H1 (cell line): ENCODE data around the gene NACAD. TPM values are rescaled to one million over a fixed set of nuclear protein-coding genes. Genes with fewer than 3 reads are reported as not detected.

ENCODE experiments used
- CTCF ChIA-PET: fragments of 300-600 bp; sonication (Branson Sonifier 250); formaldehyde crosslinking; loops from one replicate; lab custom pipeline; 2021; ENCODE audit not compliant: partially characterized antibody; lab: Charles Lee
- POLR2A ChIA-PET: fragments of 300-600 bp; sonication (Branson Sonifier 250); formaldehyde crosslinking; loops from one replicate; lab custom pipeline; 2021; ENCODE audit warnings: inconsistent platforms; ENCODE audit not compliant: partially characterized antibody; lab: Charles Lee
- DNase-seq, 2 experiments: peaks; one replicate each; pipeline versions ENCODE4 v3.0.0 to v3.0.0-alpha.2; 2010 to 2022; ENCODE audit warnings: low spot score in 2 of 2, low read depth in 1 of 2, mixed read lengths in 1 of 2
- FAIRE-seq: peaks from 2 replicates; lab custom pipeline; 2011; peaks lifted over from hg19 to GRCh38; lab: Jason Lieb, UNC
- H2AFZ ChIP-seq: 2 replicates; pipeline ENCODE4 v1.8.1; 2012; ENCODE audit warnings: low read length, inconsistent platforms
- H2AK5ac ChIP-seq: 2 replicates; pipeline ENCODE4 v1.6.1; 2013; ENCODE audit warnings: low read depth, low read length
- H2BK120ac ChIP-seq: replicated peaks from 2 replicates; pipeline ENCODE3; 2013; ENCODE audit warnings: low read depth, low read length, inconsistent platforms
- H2BK12ac ChIP-seq: 2 replicates; pipeline ENCODE4 v1.6.1; 2013; ENCODE audit warnings: low read depth, low read length
- H2BK15ac ChIP-seq: 2 replicates; pipeline ENCODE4 v1.6.1; 2013; ENCODE audit warnings: low read length
- H2BK20ac ChIP-seq: 2 replicates; pipeline ENCODE4 v1.6.1; 2013; ENCODE audit warnings: low read length
- H2BK5ac ChIP-seq: 2 replicates; pipeline ENCODE4 v1.6.1; 2013; ENCODE audit warnings: low read depth, low read length
- H3K14ac ChIP-seq: 2 replicates; pipeline ENCODE4 v1.6.1; 2013; ENCODE audit warnings: inconsistent platforms; ENCODE audit not compliant: insufficient read length
- H3K18ac ChIP-seq: 2 replicates; pipeline ENCODE4 v1.6.1; 2013; ENCODE audit warnings: low read length; ENCODE audit errors: extremely low read depth
- H3K23ac ChIP-seq: 2 replicates; pipeline ENCODE4 v1.6.1; 2013; ENCODE audit warnings: inconsistent platforms; ENCODE audit not compliant: insufficient read length
- H3K23me2 ChIP-seq: 2 replicates; pipeline ENCODE4 v1.6.1; 2013; ENCODE audit warnings: low read depth, low read length
- H3K27ac ChIP-seq: 2 replicates; pipeline ENCODE4 v1.6.1; 2011; ENCODE audit warnings: low read depth, low read length, inconsistent platforms
- H3K27me3 ChIP-seq, 4 experiments: replicated peaks in 1 of 4; 1 replicate in 1 of 4; 2 replicates in 3 of 4; pipeline versions ENCODE4 v1.6.1 to v1.8.1; 2011 to 2013; ENCODE audit warnings: low read length in 3 of 4, mild to moderate bottlenecking in 3 of 4, inconsistent platforms in 2 of 4, mixed read lengths in 2 of 4, moderate library complexity in 1 of 4; ENCODE audit not compliant: control insufficient read depth in 3 of 4, insufficient read depth in 3 of 4; ENCODE audit errors: extremely low read depth in 1 of 4
- H3K36me3 ChIP-seq, 4 experiments: 2 replicates each; pipeline versions ENCODE4 v1.6.1 to v1.8.1; 2011 to 2013; ENCODE audit warnings: mild to moderate bottlenecking in 4 of 4, low read length in 3 of 4, moderate library complexity in 2 of 4, control low read depth in 1 of 4, inconsistent platforms in 1 of 4; ENCODE audit not compliant: insufficient read depth in 4 of 4, control insufficient read depth in 2 of 4
- H3K4ac ChIP-seq: replicated peaks from 2 replicates; pipeline ENCODE3; 2013; ENCODE audit warnings: low read length, low read depth, mixed read lengths, inconsistent platforms; ENCODE audit not compliant: insufficient read length
- H3K4me1 ChIP-seq, 4 experiments: replicated peaks in 1 of 4; 1 replicate in 1 of 4; 2 replicates in 3 of 4; pipeline versions ENCODE4 v1.6.1 to v1.8.1; 2011 to 2013; ENCODE audit warnings: low read length in 3 of 4, inconsistent platforms in 2 of 4, mixed read lengths in 1 of 4; ENCODE audit not compliant: insufficient read depth in 4 of 4, control insufficient read depth in 3 of 4
- H3K4me2 ChIP-seq, 2 experiments: 2 replicates each; pipeline versions ENCODE4 v1.6.1 to v1.8.1; 2011 to 2013; ENCODE audit warnings: low read depth in 2 of 2, low read length in 2 of 2, control low read depth in 1 of 2, inconsistent platforms in 1 of 2, mild to moderate bottlenecking in 1 of 2; ENCODE audit not compliant: insufficient read depth in 1 of 2
- H3K4me3 ChIP-seq, 4 experiments: fragments of 200-600, 300-600 bp in 1 of 4; sonication (generic), shearing (Covaris generic), sonication (Bioruptor Twin) in 1 of 4; 2 replicates each; pipeline versions ENCODE4 v1.5.1 to v1.8.1; 2011 to 2016; ENCODE audit warnings: low read length in 4 of 4, low read depth in 3 of 4, control low read depth in 2 of 4, inconsistent platforms in 2 of 4, mild to moderate bottlenecking in 2 of 4, mixed read lengths in 1 of 4, moderate library complexity in 1 of 4; ENCODE audit not compliant: insufficient read depth in 2 of 4; ENCODE audit errors: extremely low read depth in 1 of 4
- H3K56ac ChIP-seq: replicated peaks from 2 replicates; pipeline ENCODE3; 2013; ENCODE audit warnings: low read depth, mild to moderate bottlenecking, mixed read lengths, low read length, inconsistent platforms; ENCODE audit not compliant: insufficient read length
- H3K79me1 ChIP-seq: 2 replicates; pipeline ENCODE4 v1.6.1; 2013; ENCODE audit warnings: low read depth, low read length, control low read depth
- H3K79me2 ChIP-seq, 2 experiments: 2 replicates each; pipeline versions ENCODE4 v1.6.1 to v1.8.1; 2012 to 2013; ENCODE audit warnings: low read length in 2 of 2, mild to moderate bottlenecking in 2 of 2, inconsistent platforms in 1 of 2; ENCODE audit not compliant: insufficient read depth in 2 of 2, control insufficient read depth in 1 of 2
- H3K9ac ChIP-seq, 4 experiments: replicated peaks in 1 of 4; 1 replicate in 1 of 4; 2 replicates in 3 of 4; pipeline versions ENCODE4 v1.6.1 to v1.8.1; 2011 to 2013; ENCODE audit warnings: low read depth in 3 of 4, low read length in 3 of 4, control low read depth in 2 of 4, mild to moderate bottlenecking in 2 of 4, moderate library complexity in 2 of 4, inconsistent platforms in 1 of 4; ENCODE audit errors: extremely low read depth in 1 of 4
- H3K9me3 ChIP-seq, 2 experiments: 2 replicates each; pipeline versions ENCODE4 v1.6.1 to v1.8.1; 2012 to 2013; ENCODE audit warnings: mild to moderate bottlenecking in 2 of 2, moderate library complexity in 2 of 2, control low read depth in 1 of 2, inconsistent platforms in 1 of 2, low read depth in 1 of 2, low read length in 1 of 2, mixed read lengths in 1 of 2; ENCODE audit not compliant: insufficient read depth in 2 of 2
- H4K20me1 ChIP-seq, 2 experiments: replicated peaks in 1 of 2; 2 replicates each; pipeline versions ENCODE3 to v1.8.1; 2011 to 2013; ENCODE audit warnings: inconsistent platforms in 2 of 2, low read length in 2 of 2, mild to moderate bottlenecking in 1 of 2; ENCODE audit not compliant: insufficient read depth in 2 of 2, control insufficient read depth in 1 of 2
- H4K5ac ChIP-seq: 2 replicates; pipeline ENCODE4 v1.6.1; 2013; ENCODE audit warnings: low read length, low read depth, mixed read lengths, inconsistent platforms; ENCODE audit not compliant: insufficient read length
- H4K8ac ChIP-seq: 2 replicates; pipeline ENCODE4 v1.8.0; 2013; ENCODE audit warnings: mild to moderate bottlenecking, moderate library complexity, low read length, inconsistent platforms; ENCODE audit not compliant: insufficient read depth; ENCODE audit errors: extremely low read depth
- H4K91ac ChIP-seq: replicated peaks from 2 replicates; pipeline ENCODE3; 2013; ENCODE audit warnings: low read length, mixed read lengths, inconsistent platforms; ENCODE audit not compliant: insufficient read length
- ASH2L ChIP-seq: fragments of 200-600, 300-600 bp; sonication (generic); IDR thresholded peaks from one replicate; pipeline ENCODE4 v1.7.1; 2017; ENCODE audit warnings: low read length
- GABPA ChIP-seq: IDR thresholded peaks from 2 replicates; pipeline ENCODE4 v1.6.1; 2011; ENCODE audit warnings: mild to moderate bottlenecking, low read length, moderate library complexity, borderline replicate concordance; ENCODE audit not compliant: insufficient read depth
- HDAC2 ChIP-seq, 2 experiments: fragments of 300-600 bp in 1 of 2; sonication (generic) in 1 of 2; IDR thresholded peaks; 2 replicates each; pipeline ENCODE4 v1.6.1; 2011 to 2012; ENCODE audit warnings: low read depth in 2 of 2, low read length in 2 of 2, mild to moderate bottlenecking in 2 of 2, moderate library complexity in 2 of 2, borderline replicate concordance in 1 of 2, inconsistent platforms in 1 of 2
- JUN ChIP-seq: IDR thresholded peaks from 2 replicates; pipeline ENCODE4 v1.6.1; 2011; ENCODE audit warnings: low read depth, mild to moderate bottlenecking, improper control_type of control experiment, low read length
- NANOG ChIP-seq: IDR thresholded peaks from 2 replicates; pipeline ENCODE4 v1.6.1; 2011; ENCODE audit warnings: low read length, low read depth, mild to moderate bottlenecking, inconsistent platforms; ENCODE audit not compliant: insufficient read depth, poor library complexity, severe bottlenecking
- YY1 ChIP-seq: IDR thresholded peaks from 2 replicates; pipeline ENCODE4 v1.6.1; 2011; ENCODE audit warnings: low read depth, mild to moderate bottlenecking, low read length
- WGBS, 2 experiments: shearing (Covaris generic) in 1 of 2; methylation state at CpG; one replicate each; pipeline versions ENCODE4 v1.1.6 to v1.1.7; 2013 to 2015; ENCODE audit warnings: low lambda C conversion rate in 2 of 2, mixed read lengths in 2 of 2, inconsistent platforms in 1 of 2, low coverage in 1 of 2, missing lambda C conversion rate in 1 of 2; ENCODE audit not compliant: insufficient replicate concordance in 2 of 2, insufficient coverage in 1 of 2, insufficient read length in 1 of 2; ENCODE audit errors: extremely low coverage in 1 of 2, missing lambda C conversion rate in 1 of 2; 5-methylcytosine and 5-hydroxymethylcytosine counted together
- polyA plus RNA-seq, 7 experiments: library from polyadenylated mRNA; depleted of rRNA in 3 of 7; stranded (reverse) in 5 of 7; unstranded in 2 of 7; fragments of >200 nt in 5 of 7; fragments of 200-250 nt in 2 of 7; gene quantifications; 1 replicate in 5 of 7; 2 replicates in 1 of 7; 4 replicates in 1 of 7; pipeline versions ENCODE4 v1.2.1 to v1.2.3, GENCODE V29; 2011 to 2013; ENCODE audit warnings: missing spikeins in 2 of 7, mixed read lengths in 2 of 7
- total RNA-seq: library from RNA; stranded (reverse); fragmentation: NEBNext Ultra II Directional; extraction: Animal tissue kit (Norgen Biotek cat#: 25700); gene quantifications from 2 replicates; pipeline ENCODE4 v1.2.1, GENCODE V29; 2021

NACAD gene
- total and polyA plus RNA-seq, 2 of the 8 experiments (the other 6 are each of a cell fraction or from before 2014, with no cell fraction given): 1.3 to 6.0 TPM

- H3K14ac ChIP-seq: no peak overlapping the region
- TF ChIP-seq NANOG (no peak), YY1 (no peak), HDAC2 (IDR thresholded peaks at IDR 0.05; ENCODE audit: borderline replicate concordance in 1 of 2, low read depth in 2 of 2, low read length in 2 of 2) (no peak), GABPA (no peak), JUN (no peak), ASH2L (no peak)
- TF ChIP-seq, all 59 proteins: peak for 0
- Histone ChIP-seq H2BK12ac (no peak overlapping the region), H3K36me3 (no peaks in the 10 kb centered on the region), H3K56ac (no peak overlapping the region), H2BK120ac (no peak overlapping the region), H4K91ac (no peak overlapping the region), H4K5ac (no peak overlapping the region), H2BK20ac (no peak overlapping the region), H3K27me3 (peaks cover 0 to 15% (median 9%) of the 10 kb centered on the region in 4 experiments; a peak in 5 of 7 replicates), H3K23ac (no peak overlapping the region), H4K20me1 (no peaks in the 10 kb centered on the region), H2BK5ac (no peak overlapping the region), H3K4ac (no peak overlapping the region), H3K79me2 (no peaks in the 10 kb centered on the region), H3K9ac (no peak overlapping the region), H4K8ac (no peak overlapping the region), H3K4me2 (no peak overlapping the region), H3K79me1 (no peaks in the 10 kb centered on the region), H3K9me3 (no peaks in the 10 kb centered on the region), H2AFZ (no peak overlapping the region), H2AK5ac (no peak overlapping the region), H3K23me2 (peaks cover 2% of the 10 kb centered on the region; the same call in 1 of the 2 replicates), H3K27ac (no peak overlapping the region), H3K4me1 (peaks cover 0 to 7% (median 2%) of the 10 kb centered on the region in 4 experiments; a peak in 2 of 7 replicates), H2BK15ac (no peak overlapping the region), H3K4me3 (no peak overlapping the region), H3K18ac (no peak overlapping the region)
- ChIA-PET CTCF (no interaction called here), POLR2A (no interaction called here)
- FAIRE-seq (no peak), DNase-seq (no peak)
- 91% methylated on average over 5 of the region's 5 CpGs; no CpG with 5 or more reads in 1 of the 2 experiments for WGBS, 2 experiments
Observed at GRCh38 chr7:45084336-45084735, 4.4 kb downstream of the NACAD start.
